WERI-Rb-1 (cell line): Measurements from ENCODE around the gene GLCE.

Experiments used
- DNase-seq: peaks from one replicate; pipeline ENCODE4 v3.0.0-alpha.2; 2020
- H3K27ac ChIP-seq: fragments of 250-450 bp; sonication (Bioruptor Pico); 2 replicates; pipeline ENCODE4 v1.5.1; 2020; ENCODE audit warnings: mild to moderate bottlenecking, moderate library complexity
- H3K27me3 ChIP-seq: fragments of 250-450 bp; sonication (Bioruptor Pico); 2 replicates; pipeline ENCODE4 v1.5.1; 2021; ENCODE audit warnings: mild to moderate bottlenecking, low read depth, moderate library complexity; ENCODE audit not compliant: insufficient read depth, severe bottlenecking
- H3K36me3 ChIP-seq: fragments of 250-450 bp; sonication (Bioruptor Pico); 2 replicates; pipeline ENCODE4 v1.5.1; 2020; ENCODE audit warnings: mild to moderate bottlenecking, moderate library complexity
- H3K4me3 ChIP-seq: 2 replicates; pipeline ENCODE4 v1.5.1; 2011; ENCODE audit warnings: low read depth, mild to moderate bottlenecking, control low read depth, low read length
- H3K9me3 ChIP-seq: fragments of 250-450 bp; sonication (Bioruptor Pico); 2 replicates; pipeline ENCODE4 v1.5.1; 2021; ENCODE audit warnings: mild to moderate bottlenecking, moderate library complexity; ENCODE audit not compliant: severe bottlenecking
- CTCF ChIP-seq: IDR thresholded peaks from 2 replicates; pipeline ENCODE4 v1.5.1; 2011; ENCODE audit warnings: low read depth, mild to moderate bottlenecking, control low read depth, inconsistent platforms, low read length

The GLCE gene

GRCh38 chr15:69265347-69265955 is 105.0 kb downstream of the GLCE start:
- H3K36me3 ChIP-seq, result peaks cover 16% of the 10 kb centered on the region
- no peaks in the 10 kb centered on the region for H3K27me3 ChIP-seq
- H3K27ac ChIP-seq, result no peak overlapping the region
- peak; percentile 27; the same call in 1 of the 2 replicates for TF ChIP-seq CTCF
- H3K4me3 ChIP-seq, result no peak overlapping the region
- DNase-seq, result no peak
- H3K9me3 ChIP-seq, result no peaks in the 10 kb centered on the region

- DNase-seq, result no peak
- H3K36me3 ChIP-seq, result peaks cover 6% of the 10 kb centered on the region; the same call in 1 of the 2 replicates
- H3K27me3 ChIP-seq, result no peaks in the 10 kb centered on the region
- no peak for TF ChIP-seq CTCF
- no peak overlapping the region for H3K27ac ChIP-seq
- H3K9me3 ChIP-seq, result no peaks in the 10 kb centered on the region
- H3K4me3 ChIP-seq, result no peak overlapping the region
Observed at GRCh38 chr15:69271217-69271616, 110.8 kb downstream of the GLCE start.

- peaks cover 6% of the 10 kb centered on the region; the same call in 1 of the 2 replicates for H3K36me3 ChIP-seq
- DNase-seq, result no peak
- H3K4me3 ChIP-seq, result no peak overlapping the region
- no peak for TF ChIP-seq CTCF
- H3K27me3 ChIP-seq, result no peaks in the 10 kb centered on the region
- no peak overlapping the region for H3K27ac ChIP-seq
- H3K9me3 ChIP-seq, result no peaks in the 10 kb centered on the region
Observed at GRCh38 chr15:69272139-69272538, 111.7 kb downstream of the GLCE start.

DNA sequence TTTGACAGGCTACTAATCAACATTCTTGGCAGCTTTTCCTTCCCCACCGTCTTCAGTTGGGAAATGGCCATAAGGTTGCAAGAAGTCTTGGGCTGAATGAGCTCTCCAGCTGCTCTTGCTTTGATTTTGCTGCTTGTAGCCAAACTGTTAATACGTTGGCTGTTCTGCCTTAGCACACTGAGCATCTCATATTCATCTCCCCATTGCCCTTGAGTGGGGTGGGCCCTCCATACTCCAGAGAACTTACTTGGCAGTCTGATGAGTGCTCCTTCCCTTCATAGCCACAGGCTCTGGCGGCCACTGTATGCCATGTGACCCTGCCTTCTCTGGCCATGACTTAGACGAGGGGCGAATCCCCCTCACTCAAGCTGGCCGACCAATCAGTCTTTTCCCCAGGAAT is 112.5 kb downstream of the GLCE start:
- Histone ChIP-seq H3K4me3 (no peak overlapping the region), H3K27ac (no peak overlapping the region), H3K9me3 (no peaks in the 10 kb centered on the region), H3K36me3 (peaks cover 6% of the 10 kb centered on the region; the same call in 1 of the 2 replicates), H3K27me3 (no peaks in the 10 kb centered on the region)
- DNase-seq, result no peak
- no peak for TF ChIP-seq CTCF

GRCh38 chr15:69275074-69275670 is 114.7 kb downstream of the GLCE start:
- TF ChIP-seq CTCF, result no peak
- H3K36me3 ChIP-seq, result no peaks in the 10 kb centered on the region
- no peaks in the 10 kb centered on the region for H3K27me3 ChIP-seq
- no peak overlapping the region for H3K27ac ChIP-seq
- H3K4me3 ChIP-seq, result no peak overlapping the region
- DNase-seq, result no peak
- no peaks in the 10 kb centered on the region for H3K9me3 ChIP-seq
